Gastroesophageal sphincter (tissue), 3 donors: ENCODE measurements around the gene MPP2.

Experiments used
- CTCF ChIP-seq, 4 experiments: fragments of 200-600 bp in 2 of 4; fragments of 450-650 bp in 2 of 4; sonication (generic) in 1 of 4; IDR thresholded peaks; one replicate each; pipeline ENCODE4 v1.5.1; 2017 to 2019; ENCODE audit warnings: antibody characterized with exemption in 4 of 4, mild to moderate bottlenecking in 2 of 4, moderate library complexity in 2 of 4
- POLR2AphosphoS5 ChIP-seq: sonication (generic); formaldehyde crosslinking; IDR thresholded peaks from one replicate; pipeline ENCODE4 v1.6.1; 2017; ENCODE audit warnings: antibody characterized with exemption

- TF ChIP-seq POLR2AphosphoS5 = no peak
- TF ChIP-seq CTCF (IDR thresholded peaks at IDR 0.05) = no peak
Measured at GRCh38 chr17:43953746-43954145, 46.4 kb upstream of the MPP2 start, which contains the start of gene PYY.
